Islet precursor cell (in vitro differentiated cells): ENCODE measurements around the gene FZD8.
A peak's percentile ranks its signal among the peaks of the same experiment; 100 is the strongest.

Experiments
- DNase-seq: peaks from one replicate; pipeline ENCODE4 v3.0.0-alpha.2; 2018

The FZD8 gene

GRCh38 chr10:35640951-35641675, 983 bp downstream of the FZD8 start:
- DNase-seq, result peak; percentile 88

- DNase-seq, result peak; percentile 83
Observed at GRCh38 chr10:35640474-35640873, 1.6 kb downstream of the FZD8 start.

GRCh38 chr10:35639728-35640401, 2.2 kb downstream of the FZD8 start:
- peak; percentile 79 for DNase-seq

- peak; percentile 79 for DNase-seq
Observed at GRCh38 chr10:35639021-35639727, 2.9 kb downstream of the FZD8 start.

- DNase-seq, result no peak
Observed at GRCh38 chr10:35638101-35638500, 4.0 kb downstream of the FZD8 start.

GRCh38 chr10:35637462-35637861, 4.6 kb downstream of the FZD8 start:
- no peak for DNase-seq

- DNase-seq, result no peak
Observed at GRCh38 chr10:35636956-35637355, 5.1 kb downstream of the FZD8 start.

- peak; percentile 73 for DNase-seq
Observed at GRCh38 chr10:35635576-35635975, 6.5 kb downstream of the FZD8 start.

GRCh38 chr10:35633006-35633980, 8.8 kb downstream of the FZD8 start:
- peak; percentile 60 for DNase-seq

GRCh38 chr10:35632027-35632426, 10.1 kb downstream of the FZD8 start:
- no peak for DNase-seq

GRCh38 chr10:35631404-35631803, 10.7 kb downstream of the FZD8 start:
- DNase-seq, result no peak

- no peak for DNase-seq
Observed at GRCh38 chr10:35626971-35627507, 15.1 kb downstream of the FZD8 start.

- no peak for DNase-seq
Observed at GRCh38 chr10:35614312-35614711, 27.8 kb downstream of the FZD8 start.

GRCh38 chr10:35613597-35614226, 28.4 kb downstream of the FZD8 start:
- no peak for DNase-seq

GRCh38 chr10:35613107-35613440, 29.0 kb downstream of the FZD8 start:
- no peak for DNase-seq

GRCh38 chr10:35612385-35613106, 29.6 kb downstream of the FZD8 start:
- no peak for DNase-seq

GRCh38 chr10:35611750-35612149, 30.3 kb downstream of the FZD8 start:
- no peak for DNase-seq

- no peak for DNase-seq
Observed at GRCh38 chr10:35608328-35608672, 33.8 kb downstream of the FZD8 start.

- no peak for DNase-seq
Observed at GRCh38 chr10:35607475-35608327, 34.4 kb downstream of the FZD8 start.

GRCh38 chr10:35606430-35606829, 35.7 kb downstream of the FZD8 start:
- no peak for DNase-seq
